ENCODE data around the gene PSMB4. TPM values are rescaled to one million over a fixed set of nuclear protein-coding genes. Genes with fewer than 3 reads are reported as not detected.
"Not testable (repeated sequence)": the region's sequence is repeated elsewhere in the genome, so short reads cannot be mapped to it uniquely, and the experiment has no call there.

Gene PSMB4
- total RNA-seq: 186 TPM
- long read RNA-seq, transcript PSMB4-201 (7 exons, 964 nt): major isoform, 27 of 32 reads
- long read RNA-seq, partial matches to known transcripts: 2 of 32 reads
- long read RNA-seq, other reads (novel, unspliced or antisense): 3 of 32 reads

GRCh38 chr1:151399324-151400171 lies at the start of gene PSMB4:
Gene PSMB4 (plus strand): TSS chr1:151399573. CDS start chr1:151399588, 15 bp downstream.
- DNase-seq (ENCODE audit: low spot score): peak; percentile 92
- intact Hi-C loops (cut with DNase I): loop anchor here (2.0 to 5.0 kb wide), 4 partner anchors 53 to 201 kb away; partner anchors contain the start of genes PIP5K1A and RFX5

GRCh38 chr1:151350323-151350722 lies 49.0 kb upstream of the PSMB4 start:
- intact Hi-C loops (cut with DNase I); DNase-seq (ENCODE audit: low spot score): not testable (repeated sequence)

- DNase-seq (ENCODE audit: low spot score): no peak
- intact Hi-C loops (cut with DNase I): no loop called here
Measured at GRCh38 chr1:151352021-151352718, 47.2 kb upstream of the PSMB4 start.

GRCh38 chr1:151356696-151357095 lies 42.7 kb upstream of the PSMB4 start:
- no peak for DNase-seq (ENCODE audit: low spot score)
- intact Hi-C loops (cut with DNase I): no loop called here

GRCh38 chr1:151361883-151362282 lies 37.5 kb upstream of the PSMB4 start:
- no peak for DNase-seq (ENCODE audit: low spot score)
- intact Hi-C loops (cut with DNase I): no loop called here

GRCh38 chr1:151362308-151363155 lies 36.8 kb upstream of the PSMB4 start:
- intact Hi-C loops (cut with DNase I): no loop called here
- no peak for DNase-seq (ENCODE audit: low spot score)

GRCh38 chr1:151364996-151365395 lies 34.4 kb upstream of the PSMB4 start:
- no peak for DNase-seq (ENCODE audit: low spot score)
- intact Hi-C loops (cut with DNase I): no loop called here

GRCh38 chr1:151367658-151368392 lies 31.5 kb upstream of the PSMB4 start:
- intact Hi-C loops (cut with DNase I): no loop called here
- DNase-seq (ENCODE audit: low spot score): no peak

- intact Hi-C loops (cut with DNase I): no loop called here
- no peak for DNase-seq (ENCODE audit: low spot score)
Measured at GRCh38 chr1:151368393-151369301, 30.7 kb upstream of the PSMB4 start.

- DNase-seq (ENCODE audit: low spot score): no peak
- intact Hi-C loops (cut with DNase I): no loop called here
Measured at GRCh38 chr1:151369302-151369610, 30.1 kb upstream of the PSMB4 start.

- intact Hi-C loops (cut with DNase I): no loop called here
- DNase-seq (ENCODE audit: low spot score): no peak
Measured at GRCh38 chr1:151369621-151370048, 29.7 kb upstream of the PSMB4 start.

GRCh38 chr1:151370211-151370911 lies 29.0 kb upstream of the PSMB4 start:
- intact Hi-C loops (cut with DNase I): no loop called here
- no peak for DNase-seq (ENCODE audit: low spot score)

GRCh38 chr1:151371370-151372057 lies 27.9 kb upstream of the PSMB4 start:
- intact Hi-C loops (cut with DNase I): no loop called here
- peak; percentile 78 for DNase-seq (ENCODE audit: low spot score)

- peak; percentile 86 for DNase-seq (ENCODE audit: low spot score)
- intact Hi-C loops (cut with DNase I): no loop called here
Measured at GRCh38 chr1:151372058-151372934, 27.1 kb upstream of the PSMB4 start, which contains the start of gene SELENBP1. Gene SELENBP1 (minus strand): TSS chr1:151372705. CDS start chr1:151372641, 64 bp downstream.

GRCh38 chr1:151373196-151373595 lies 26.2 kb upstream of the PSMB4 start:
- intact Hi-C loops (cut with DNase I): no loop called here
- no peak for DNase-seq (ENCODE audit: low spot score)
